Tibial nerve (tissue), 4 donors: ENCODE data around the gene SAMD10. TPM values are rescaled to one million over a fixed set of nuclear protein-coding genes. Genes with fewer than 3 reads are reported as not detected.
"Not testable (repeated sequence)": the region's sequence is repeated elsewhere in the genome, so short reads cannot be mapped to it uniquely, and the experiment has no call there.

Experiments
- DNase-seq, 2 donors: peaks; one replicate each; pipeline ENCODE4 v3.0.0-alpha.2; 2019; ENCODE audit warnings: low spot score in 2 of 2
- H3K27ac ChIP-seq, 4 donors: fragments of 200-600 bp; sonication (generic) in 3 of 4; one replicate each; pipeline ENCODE4 v1.5.1; 2017 to 2019; ENCODE audit warnings: mild to moderate bottlenecking in 1 of 4
- H3K27me3 ChIP-seq, 2 donors: fragments of 200-600 bp; sonication (generic) in 1 of 2; one replicate each; pipeline versions ENCODE4 v1.5.1 to v1.6.0; 2017 to 2019
- H3K36me3 ChIP-seq, 3 donors: fragments of 200-600 bp; sonication (generic); one replicate each; pipeline ENCODE4 v1.5.1; 2018 to 2019
- H3K4me1 ChIP-seq, 4 donors: fragments of 200-600 bp; sonication (generic) in 3 of 4; one replicate each; pipeline ENCODE4 v1.5.1; 2017 to 2019
- H3K4me3 ChIP-seq, 4 donors: fragments of 200-600 bp; sonication (generic) in 3 of 4; one replicate each; pipeline ENCODE4 v1.5.1; 2017 to 2019; ENCODE audit warnings: mild to moderate bottlenecking in 1 of 4, moderate library complexity in 1 of 4
- H3K9me3 ChIP-seq, 4 donors: fragments of 200-600 bp; sonication (generic) in 3 of 4; one replicate each; pipeline ENCODE4 v1.5.1; 2017 to 2019
- CTCF ChIP-seq, 5 experiments: fragments of 200-600 bp in 3 of 5; fragments of 450-650 bp in 2 of 5; sonication (generic) in 3 of 5; IDR thresholded peaks; one replicate each; pipeline ENCODE4 v1.5.1; 2016 to 2019; ENCODE audit warnings: antibody characterized with exemption in 5 of 5, mild to moderate bottlenecking in 3 of 5, moderate library complexity in 2 of 5
- EP300 ChIP-seq, 2 donors: sonication (generic); formaldehyde crosslinking; IDR thresholded peaks; one replicate each; pipeline ENCODE4 v1.6.1; 2017; ENCODE audit warnings: antibody characterized with exemption in 2 of 2, mild to moderate bottlenecking in 1 of 2
- POLR2A ChIP-seq, 2 donors: fragments of 450-650 bp; IDR thresholded peaks; one replicate each; pipeline ENCODE4 v1.6.1; 2017; ENCODE audit warnings: antibody characterized with exemption in 2 of 2, mild to moderate bottlenecking in 2 of 2, moderate library complexity in 2 of 2
- WGBS, 2 donors: methylation state at CpG; one replicate each; pipeline ENCODE4 v1.1.5; 2018; 5-methylcytosine and 5-hydroxymethylcytosine counted together
- total RNA-seq, 4 donors: library from RNA; depleted of rRNA; stranded (reverse); fragments of >200 nt; gene quantifications; one replicate each; pipeline ENCODE4 v1.1.0, GENCODE V29; 2016

Gene SAMD10
- total RNA-seq, 4 donors from 2014 or later, result 1.3 to 5.1 (median 2.8) TPM

DNA sequence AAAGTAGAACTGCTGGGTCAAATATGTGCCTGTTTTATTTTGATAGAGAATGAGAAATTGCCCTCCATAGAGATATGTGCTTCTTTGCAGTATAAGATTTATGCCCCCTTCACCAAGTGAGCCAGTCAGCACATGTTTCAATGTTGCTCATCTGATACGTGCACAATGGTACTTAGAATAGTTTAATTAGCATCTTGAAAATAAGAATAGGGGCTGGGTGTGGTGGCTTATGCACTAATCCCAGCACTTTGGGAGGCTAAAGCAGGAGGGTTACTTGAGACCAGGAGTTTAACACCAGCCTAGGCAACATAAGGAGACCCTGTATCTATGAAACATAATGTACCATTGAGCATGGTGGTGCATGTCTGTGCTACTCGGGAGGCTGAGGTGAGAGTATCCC is 36.2 kb upstream of the SAMD10 start:
- H3K36me3 ChIP-seq, result peaks cover 0 to 90% (median 38%) of the 10 kb centered on the region in 3 donors
- TF ChIP-seq EP300 (IDR thresholded peaks at IDR 0.05), result no peak
- no peak for TF ChIP-seq POLR2A (IDR thresholded peaks at IDR 0.05)
- TF ChIP-seq CTCF (IDR thresholded peaks at IDR 0.05), result no peak
- no peak for DNase-seq
- no peaks in the 10 kb centered on the region for H3K4me1 ChIP-seq
- H3K27me3 ChIP-seq, result no peaks in the 10 kb centered on the region
- H3K9me3 ChIP-seq, result no peaks in the 10 kb centered on the region
- H3K4me3 ChIP-seq, result no peak overlapping the region
- 81 to 87% methylated on average over 2 of the region's 2 CpGs for WGBS, 2 donors
- H3K27ac ChIP-seq, result no peak overlapping the region

GRCh38 chr20:64012385-64013154 is 33.1 kb upstream of the SAMD10 start:
- H3K27me3 ChIP-seq, H3K4me1 ChIP-seq, H3K9me3 ChIP-seq, H3K4me3 ChIP-seq, DNase-seq: not testable (repeated sequence)
- WGBS, 2 donors, result 83 to 87% methylated on average over 10 to 11 of the region's 20 CpGs
- peaks cover 0 to 90% (median 34%) of the 10 kb centered on the region in 3 donors for H3K36me3 ChIP-seq
- H3K27ac ChIP-seq, result peak overlapping the region in 1 of 4 donors; percentile 45

GRCh38 chr20:64011366-64011779 is 31.9 kb upstream of the SAMD10 start:
- no peak for TF ChIP-seq CTCF (IDR thresholded peaks at IDR 0.05)
- H3K27me3 ChIP-seq, result no peaks in the 10 kb centered on the region
- no peak overlapping the region for H3K27ac ChIP-seq
- WGBS, 2 donors, result 95 to 97% methylated on average over 14 to 16 of the region's 16 CpGs
- H3K4me3 ChIP-seq, result no peak overlapping the region
- no peaks in the 10 kb centered on the region for H3K9me3 ChIP-seq
- no peaks in the 10 kb centered on the region for H3K4me1 ChIP-seq
- H3K36me3 ChIP-seq, result peaks cover 0 to 90% (median 26%) of the 10 kb centered on the region in 3 donors
- no peak for DNase-seq

DNA sequence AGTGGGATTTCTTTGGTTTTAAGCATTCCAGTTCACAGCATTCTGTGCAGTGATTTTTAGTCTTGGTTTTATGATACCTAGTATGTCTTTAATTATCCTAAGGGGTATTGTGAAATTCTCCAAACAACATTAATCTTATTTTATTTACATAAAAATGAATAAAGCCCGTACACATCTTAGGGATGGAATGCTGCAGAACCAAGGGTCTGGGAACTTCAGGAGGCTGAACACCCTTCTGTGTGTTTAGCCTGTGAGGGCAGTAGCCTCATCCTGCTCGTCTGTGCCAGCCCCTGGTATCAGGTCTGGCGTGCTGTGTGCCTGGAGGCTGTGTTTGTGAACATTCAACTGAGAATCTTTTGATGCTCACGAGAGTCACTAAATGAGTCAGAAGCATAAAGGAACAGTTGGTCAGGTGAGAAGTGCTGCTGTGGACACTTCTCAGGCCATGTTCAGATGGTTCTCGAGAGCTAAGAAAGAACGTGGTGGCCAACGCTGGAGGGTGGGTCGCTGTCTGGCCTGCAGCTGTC is 31.3 kb upstream of the SAMD10 start:
- 86 to 95% methylated on average over 8 of the region's 8 CpGs for WGBS, 2 donors
- H3K36me3 ChIP-seq, result peaks cover 0 to 90% (median 26%) of the 10 kb centered on the region in 3 donors
- no peak overlapping the region for H3K27ac ChIP-seq
- no peak overlapping the region for H3K4me3 ChIP-seq
- TF ChIP-seq POLR2A (IDR thresholded peaks at IDR 0.05), result no peak
- no peak for TF ChIP-seq CTCF (IDR thresholded peaks at IDR 0.05)
- TF ChIP-seq EP300 (IDR thresholded peaks at IDR 0.05), result no peak
- no peak for DNase-seq
- H3K27me3 ChIP-seq, result no peaks in the 10 kb centered on the region
- H3K4me1 ChIP-seq, result no peaks in the 10 kb centered on the region
- no peaks in the 10 kb centered on the region for H3K9me3 ChIP-seq

DNA sequence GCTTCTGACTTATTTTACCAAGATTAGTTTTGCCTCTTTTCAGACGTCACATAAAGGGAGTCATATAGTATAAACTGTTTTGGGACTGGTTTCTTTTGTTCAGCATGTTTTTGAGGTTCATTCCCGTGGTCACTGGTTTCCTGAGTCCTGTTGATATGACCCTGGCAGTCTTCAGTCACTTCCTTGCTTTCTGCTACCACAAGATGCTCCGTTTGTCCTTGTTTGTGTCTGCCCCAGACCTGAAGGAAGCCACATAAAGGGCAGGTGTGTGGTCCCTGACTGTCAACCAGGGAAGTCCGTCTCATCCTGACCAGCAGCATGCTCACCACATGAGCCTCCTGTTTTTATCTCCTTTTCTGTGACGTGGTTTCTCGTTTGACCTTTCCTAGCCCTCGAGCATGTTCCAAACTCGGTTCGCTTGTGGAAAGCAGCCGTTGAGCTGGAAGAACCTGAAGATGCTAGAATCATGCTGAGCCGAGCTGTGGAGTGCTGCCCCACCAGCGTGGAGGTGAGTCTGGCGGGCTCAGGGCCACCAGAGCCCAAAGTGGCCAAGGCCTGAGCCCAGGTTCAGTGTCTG is 30.5 kb upstream of the SAMD10 start:
- Histone ChIP-seq H3K4me1 (no peaks in the 10 kb centered on the region), H3K9me3 (no peaks in the 10 kb centered on the region), H3K36me3 (peaks cover 0 to 90% (median 21%) of the 10 kb centered on the region in 3 donors), H3K4me3 (no peak overlapping the region), H3K27ac (no peak overlapping the region), H3K27me3 (no peaks in the 10 kb centered on the region)
- TF ChIP-seq CTCF (IDR thresholded peaks at IDR 0.05), result no peak
- TF ChIP-seq POLR2A (IDR thresholded peaks at IDR 0.05), result no peak
- no peak for TF ChIP-seq EP300 (IDR thresholded peaks at IDR 0.05)
- DNase-seq, result no peak
- WGBS, 2 donors, result 91 to 93% methylated on average over 13 of the region's 13 CpGs
